Smooth muscle cell (in vitro differentiated cells): ENCODE results near the gene ZC3H12C. TPM values are rescaled to one million over a fixed set of nuclear protein-coding genes. Genes with fewer than 3 reads are reported as not detected.
"Not testable (repeated sequence)": the region's sequence is repeated elsewhere in the genome, so short reads cannot be mapped to it uniquely, and the experiment has no call there.

Experiments used
- DNase-seq: peaks from one replicate; lab custom pipeline; 2025; ENCODE audit not compliant: unreplicated experiment; lab: John Stamatoyannopoulos, UW
- H2AFZ ChIP-seq: fragments of 200-600 bp; sonication (generic); 2 replicates; pipeline ENCODE4 v1.6.0; 2016; ENCODE audit warnings: antibody characterized with exemption, low read depth, mild to moderate bottlenecking
- H3F3A ChIP-seq: fragments of 200-600 bp; sonication (generic); 2 replicates; pipeline ENCODE4 v1.6.0; 2017; ENCODE audit warnings: antibody characterized with exemption, low read depth
- H3K27ac ChIP-seq: fragments of 200-600 bp; sonication (generic); 2 replicates; pipeline ENCODE4 v1.5.1; 2016; ENCODE audit warnings: low read depth, mild to moderate bottlenecking
- H3K27me3 ChIP-seq: fragments of 200-600 bp; sonication (generic); 2 replicates; pipeline ENCODE4 v1.6.1; 2016; ENCODE audit warnings: low read depth, mild to moderate bottlenecking
- H3K36me3 ChIP-seq: fragments of 200-600 bp; sonication (generic); 2 replicates; pipeline ENCODE4 v1.5.1; 2016; ENCODE audit warnings: low read depth
- H3K4me1 ChIP-seq: fragments of 200-600 bp; sonication (generic); 2 replicates; pipeline ENCODE4 v1.5.1; 2016; ENCODE audit warnings: low read depth
- H3K4me2 ChIP-seq: fragments of 200-600 bp; sonication (generic); 2 replicates; pipeline ENCODE4 v1.6.0; 2016; ENCODE audit warnings: mild to moderate bottlenecking
- H3K4me3 ChIP-seq: fragments of 200-600 bp; sonication (generic); 2 replicates; pipeline ENCODE4 v1.5.1; 2016; ENCODE audit warnings: mild to moderate bottlenecking
- H3K79me2 ChIP-seq: fragments of 200-600 bp; sonication (generic); 2 replicates; pipeline ENCODE4 v1.6.0; 2016; ENCODE audit warnings: low read depth, mild to moderate bottlenecking
- H3K9ac ChIP-seq: fragments of 200-600 bp; sonication (generic); 2 replicates; pipeline ENCODE4 v1.6.0; 2016; ENCODE audit warnings: low read depth
- H3K9me3 ChIP-seq: fragments of 200-600 bp; sonication (generic); replicated peaks from 2 replicates; pipeline ENCODE4 v1.5.1; 2016; ENCODE audit warnings: low read depth
- H4K20me1 ChIP-seq: fragments of 200-600 bp; sonication (generic); 2 replicates; pipeline ENCODE4 v1.6.0; 2016; ENCODE audit warnings: low read depth
- CTCF ChIP-seq: fragments of 200-600 bp; sonication (generic); IDR thresholded peaks from 2 replicates; pipeline ENCODE4 v1.5.1; 2017; ENCODE audit warnings: borderline replicate concordance, mild to moderate bottlenecking, antibody characterized with exemption; ENCODE audit not compliant: insufficient read depth, poor library complexity, severe bottlenecking
- WGBS: methylation state at CpG from one replicate; pipeline ENCODE4 v1.1.7; 2016; ENCODE audit warnings: low lambda C conversion rate; 5-methylcytosine and 5-hydroxymethylcytosine counted together
- polyA plus RNA-seq: library from polyadenylated mRNA; unstranded; fragments of >200 nt; fragmentation: Nextera tagmentation; extraction: Ambion mirVana; gene quantifications from 2 replicates; pipeline ENCODE4 v1.2.1, GENCODE V29; 2016
- total RNA-seq: library from RNA; depleted of rRNA; stranded (reverse); fragments of >200 nt; gene quantifications from 2 replicates; pipeline ENCODE4 v1.2.3, GENCODE V29; 2014

ZC3H12C gene
- total and polyA plus RNA-seq, 2 experiments from 2014 or later = 1.9 to 10.6 TPM

GRCh38 chr11:110059706-110060463 lies 33.3 kb upstream of the ZC3H12C start:
- TF ChIP-seq CTCF = no peak
- DNase-seq = no peak
- Histone ChIP-seq H3K36me3 (no peaks in the 10 kb centered on the region), H3F3A (no peaks in the 10 kb centered on the region), H2AFZ (no peak overlapping the region), H3K79me2 (no peaks in the 10 kb centered on the region), H3K4me1 (no peaks in the 10 kb centered on the region), H3K4me3 (no peak overlapping the region), H3K27me3 (no peaks in the 10 kb centered on the region), H4K20me1 (no peaks in the 10 kb centered on the region), H3K9ac (no peak overlapping the region), H3K27ac (no peak overlapping the region), H3K4me2 (no peak overlapping the region), H3K9me3 (no peaks in the 10 kb centered on the region)
- 90% methylated on average over 2 of the region's 2 CpGs for WGBS

GRCh38 chr11:110061296-110061695 lies 31.9 kb upstream of the ZC3H12C start:
- H3K27ac ChIP-seq = no peak overlapping the region
- no peak overlapping the region for H3K4me3 ChIP-seq
- H3K27me3 ChIP-seq = no peaks in the 10 kb centered on the region
- no peaks in the 10 kb centered on the region for H3K9me3 ChIP-seq
- H3K4me1 ChIP-seq = no peaks in the 10 kb centered on the region
- no peak overlapping the region for H2AFZ ChIP-seq
- H3K79me2 ChIP-seq = no peaks in the 10 kb centered on the region
- no peak for TF ChIP-seq CTCF
- DNase-seq = no peak
- no peaks in the 10 kb centered on the region for H3F3A ChIP-seq
- no peak overlapping the region for H3K9ac ChIP-seq
- no peaks in the 10 kb centered on the region for H4K20me1 ChIP-seq
- no peak overlapping the region for H3K4me2 ChIP-seq
- WGBS = 83% methylated on average over 1 of the region's 1 CpG
- no peaks in the 10 kb centered on the region for H3K36me3 ChIP-seq

- Histone ChIP-seq H3K4me1 (no peaks in the 10 kb centered on the region), H3K9ac (no peak overlapping the region), H3K4me3 (no peak overlapping the region), H3K27ac (no peak overlapping the region), H4K20me1 (no peaks in the 10 kb centered on the region), H3K4me2 (no peak overlapping the region), H3F3A (no peaks in the 10 kb centered on the region), H3K79me2 (no peaks in the 10 kb centered on the region), H3K9me3 (no peaks in the 10 kb centered on the region), H3K27me3 (no peaks in the 10 kb centered on the region), H3K36me3 (no peaks in the 10 kb centered on the region), H2AFZ (no peak overlapping the region)
- 99% methylated on average over 3 of the region's 3 CpGs for WGBS
- DNase-seq = no peak
- TF ChIP-seq CTCF = no peak
These were observed 30.9 kb upstream of the ZC3H12C start for GRCh38 chr11:110062247-110062646.

GRCh38 chr11:110065189-110065588 lies 28.0 kb upstream of the ZC3H12C start:
- H3K4me1 ChIP-seq = no peaks in the 10 kb centered on the region
- H2AFZ ChIP-seq = no peak overlapping the region
- H3K27ac ChIP-seq = no peak overlapping the region
- no peaks in the 10 kb centered on the region for H3K36me3 ChIP-seq
- no peaks in the 10 kb centered on the region for H3K27me3 ChIP-seq
- H3K9ac ChIP-seq = no peak overlapping the region
- WGBS = 68% methylated on average over 2 of the region's 2 CpGs
- DNase-seq = no peak
- H3K79me2 ChIP-seq = no peaks in the 10 kb centered on the region
- no peak for TF ChIP-seq CTCF
- H3K4me2 ChIP-seq = no peak overlapping the region
- no peaks in the 10 kb centered on the region for H3F3A ChIP-seq
- no peaks in the 10 kb centered on the region for H4K20me1 ChIP-seq
- H3K9me3 ChIP-seq = no peaks in the 10 kb centered on the region
- H3K4me3 ChIP-seq = no peak overlapping the region

- H3K79me2 ChIP-seq = not testable (repeated sequence)
- 95% methylated on average over 4 of the region's 4 CpGs for WGBS
These were observed 25.2 kb upstream of the ZC3H12C start for GRCh38 chr11:110068001-110068400.

More at GRCh38 chr11:110068001-110068400, 25.2 kb upstream of the ZC3H12C start:
- H3K27me3 ChIP-seq, H3K4me2 ChIP-seq, H4K20me1 ChIP-seq, H3K4me3 ChIP-seq, H3K9me3 ChIP-seq, H3K9ac ChIP-seq, DNase-seq, H3K36me3 ChIP-seq, H3F3A ChIP-seq, H2AFZ ChIP-seq, H3K27ac ChIP-seq, H3K4me1 ChIP-seq: not testable (repeated sequence)
